Suprapubic skin (tissue), 4 donors: ENCODE results near the gene ATXN7L3.

ENCODE experiments used
- CTCF ChIP-seq, 2 donors: fragments of 200-600 bp in 1 of 2; fragments of 450-650 bp in 1 of 2; sonication (generic) in 1 of 2; IDR thresholded peaks; one replicate each; pipeline ENCODE4 v1.5.1; 2016 to 2019; ENCODE audit warnings: antibody characterized with exemption in 2 of 2, mild to moderate bottlenecking in 1 of 2, moderate library complexity in 1 of 2
- EP300 ChIP-seq: sonication (generic); formaldehyde crosslinking; IDR thresholded peaks from one replicate; pipeline ENCODE4 v1.6.1; 2017; ENCODE audit warnings: antibody characterized with exemption
- POLR2A ChIP-seq, 2 donors: fragments of 450-650 bp; IDR thresholded peaks; one replicate each; pipeline ENCODE4 v1.6.1; 2017; ENCODE audit warnings: antibody characterized with exemption in 2 of 2, mild to moderate bottlenecking in 2 of 2, moderate library complexity in 2 of 2
- POLR2AphosphoS5 ChIP-seq, 3 donors: sonication (generic); formaldehyde crosslinking; IDR thresholded peaks; one replicate each; pipeline ENCODE4 v1.6.1; 2017; ENCODE audit warnings: antibody characterized with exemption in 3 of 3

GRCh38 chr17:44218344-44219107, 18.8 kb upstream of the ATXN7L3 start:
- no peak for TF ChIP-seq POLR2A (IDR thresholded peaks at IDR 0.05)
- TF ChIP-seq CTCF (IDR thresholded peaks at IDR 0.05): peak in 1 of 2 donors; percentile 80
- no peak for TF ChIP-seq EP300
- TF ChIP-seq POLR2AphosphoS5 (IDR thresholded peaks at IDR 0.05): no peak
